HEK293 (cell line): ENCODE results near the gene GTF2H4.

Experiments used
- CTCF ChIP-seq: fragments of 450-650 bp; formaldehyde crosslinking; IDR thresholded peaks from 2 replicates; pipeline ENCODE4 v1.5.1; 2016; ENCODE audit warnings: missing biosample characterization, missing genetic modification characterization
- GLI4 ChIP-seq: fragments of 450-650 bp; formaldehyde crosslinking; IDR thresholded peaks from 2 replicates; pipeline ENCODE4 v1.5.1; 2016; ENCODE audit warnings: missing biosample characterization, missing genetic modification characterization
- KLF16 ChIP-seq: fragments of 450-650 bp; formaldehyde crosslinking; IDR thresholded peaks from 2 replicates; pipeline ENCODE4 v1.5.1; 2017; ENCODE audit warnings: missing biosample characterization, missing genetic modification characterization
- REST ChIP-seq: fragments of 450-650 bp; formaldehyde crosslinking; IDR thresholded peaks from 2 replicates; pipeline ENCODE4 v1.5.1; 2016; ENCODE audit warnings: missing biosample characterization, missing genetic modification characterization
- ZBTB11 ChIP-seq: fragments of 450-650 bp; formaldehyde crosslinking; conservative IDR thresholded peaks from 2 replicates; pipeline ENCODE4 v1.5.1; 2016; ENCODE audit warnings: low read depth, missing biosample characterization, missing genetic modification characterization
- ZBTB49 ChIP-seq: fragments of 450-650 bp; formaldehyde crosslinking; IDR thresholded peaks from 2 replicates; pipeline ENCODE4 v1.5.1; 2016; ENCODE audit warnings: missing biosample characterization, missing genetic modification characterization, low read depth
- ZBTB8A ChIP-seq: fragments of 450-650 bp; formaldehyde crosslinking; IDR thresholded peaks from 2 replicates; pipeline ENCODE4 v1.5.1; 2016; ENCODE audit warnings: missing biosample characterization, missing genetic modification characterization
- ZNF2 ChIP-seq: fragments of 450-650 bp; formaldehyde crosslinking; IDR thresholded peaks from 2 replicates; pipeline ENCODE4 v1.5.1; 2016; ENCODE audit warnings: missing biosample characterization, missing genetic modification characterization
- ZNF324 ChIP-seq: fragments of 450-650 bp; formaldehyde crosslinking; IDR thresholded peaks from 2 replicates; pipeline ENCODE4 v1.5.1; 2016; ENCODE audit warnings: missing biosample characterization, missing genetic modification characterization
- ZNF366 ChIP-seq: fragments of 450-650 bp; formaldehyde crosslinking; conservative IDR thresholded peaks from 2 replicates; pipeline ENCODE4 v1.5.1; 2016; ENCODE audit warnings: missing biosample characterization, missing genetic modification characterization
- ZNF529 ChIP-seq: fragments of 450-650 bp; formaldehyde crosslinking; IDR thresholded peaks from 2 replicates; pipeline ENCODE4 v1.5.1; 2017; ENCODE audit warnings: missing genetic modification characterization, missing biosample characterization; ENCODE audit not compliant: insufficient replicate concordance
- ZNF629 ChIP-seq: fragments of 450-650 bp; formaldehyde crosslinking; IDR thresholded peaks from 2 replicates; pipeline ENCODE4 v1.5.1; 2017; ENCODE audit warnings: missing biosample characterization, missing genetic modification characterization
- ZNF777 ChIP-seq: fragments of 450-650 bp; formaldehyde crosslinking; IDR thresholded peaks from 2 replicates; pipeline ENCODE4 v1.5.1; 2017; ENCODE audit warnings: missing biosample characterization, missing genetic modification characterization, borderline replicate concordance

- TF ChIP-seq ZBTB8A (tag by site-specific recombination) (no peak), ZNF2 (tag by site-specific recombination) (no peak), ZNF324 (tag by site-specific recombination) (no peak), REST (tag by site-specific recombination) (no peak), ZNF777 (no peak), KLF16 (no peak), ZNF529 (tag by site-specific recombination) (no peak), CTCF (tag by site-specific recombination) (no peak), GLI4 (tag by site-specific recombination) (no peak), ZNF629 (tag by site-specific recombination) (no peak), ZNF366 (no peak), ZBTB49 (tag by site-specific recombination) (no peak), ZBTB11 (tag by site-specific recombination) (no peak)
Measured at GRCh38 chr6:30896541-30896940, 11.5 kb upstream of the GTF2H4 start.
